ENCODE data around the gene ACOT7.

ACOT7 gene

GRCh38 chr1:6342056-6342455, 51.5 kb downstream of the ACOT7 start:
- TF ChIP-seq CTCF (IDR thresholded peaks at IDR 0.05; ENCODE audit: insufficient read depth, low read length): no peak
- no peak for TF ChIP-seq GABPA (IDR thresholded peaks at IDR 0.05; ENCODE audit: low read depth)
- no peak for TF ChIP-seq POLR2AphosphoS5 (IDR thresholded peaks at IDR 0.05; ENCODE audit: low read depth)
- 0 out of 2 replicates have a peak, but pooled peaks have one; percentile 10 for TF ChIP-seq SPI1 (IDR thresholded peaks at IDR 0.05; ENCODE audit: borderline replicate concordance, low read depth)
- TF ChIP-seq, protein P1, sequence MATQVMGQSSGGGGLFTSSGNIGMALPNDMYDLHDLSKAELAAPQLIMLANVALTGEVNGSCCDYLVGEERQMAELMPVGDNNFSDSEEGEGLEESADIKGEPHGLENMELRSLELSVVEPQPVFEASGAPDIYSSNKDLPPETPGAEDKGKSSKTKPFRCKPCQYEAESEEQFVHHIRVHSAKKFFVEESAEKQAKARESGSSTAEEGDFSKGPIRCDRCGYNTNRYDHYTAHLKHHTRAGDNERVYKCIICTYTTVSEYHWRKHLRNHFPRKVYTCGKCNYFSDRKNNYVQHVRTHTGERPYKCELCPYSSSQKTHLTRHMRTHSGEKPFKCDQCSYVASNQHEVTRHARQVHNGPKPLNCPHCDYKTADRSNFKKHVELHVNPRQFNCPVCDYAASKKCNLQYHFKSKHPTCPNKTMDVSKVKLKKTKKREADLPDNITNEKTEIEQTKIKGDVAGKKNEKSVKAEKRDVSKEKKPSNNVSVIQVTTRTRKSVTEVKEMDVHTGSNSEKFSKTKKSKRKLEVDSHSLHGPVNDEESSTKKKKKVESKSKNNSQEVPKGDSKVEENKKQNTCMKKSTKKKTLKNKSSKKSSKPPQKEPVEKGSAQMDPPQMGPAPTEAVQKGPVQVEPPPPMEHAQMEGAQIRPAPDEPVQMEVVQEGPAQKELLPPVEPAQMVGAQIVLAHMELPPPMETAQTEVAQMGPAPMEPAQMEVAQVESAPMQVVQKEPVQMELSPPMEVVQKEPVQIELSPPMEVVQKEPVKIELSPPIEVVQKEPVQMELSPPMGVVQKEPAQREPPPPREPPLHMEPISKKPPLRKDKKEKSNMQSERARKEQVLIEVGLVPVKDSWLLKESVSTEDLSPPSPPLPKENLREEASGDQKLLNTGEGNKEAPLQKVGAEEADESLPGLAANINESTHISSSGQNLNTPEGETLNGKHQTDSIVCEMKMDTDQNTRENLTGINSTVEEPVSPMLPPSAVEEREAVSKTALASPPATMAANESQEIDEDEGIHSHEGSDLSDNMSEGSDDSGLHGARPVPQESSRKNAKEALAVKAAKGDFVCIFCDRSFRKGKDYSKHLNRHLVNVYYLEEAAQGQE (IDR thresholded peaks at IDR 0.05; ENCODE audit: insufficient replicate concordance, low read depth): no peak
- Histone ChIP-seq H3K27me3 (ENCODE audit: insufficient read depth, poor library complexity, severe bottlenecking) (no peaks in the 10 kb centered on the region), H3K4me3 (replicated peaks; ENCODE audit: insufficient read depth, low read length) (no peak overlapping the region), H3K27ac (replicated peaks) (no peak overlapping the region)
- DNase-seq (ENCODE audit: low read depth in 1 of 2, low spot score in 1 of 2): peak; percentile 39 to 50

DNA sequence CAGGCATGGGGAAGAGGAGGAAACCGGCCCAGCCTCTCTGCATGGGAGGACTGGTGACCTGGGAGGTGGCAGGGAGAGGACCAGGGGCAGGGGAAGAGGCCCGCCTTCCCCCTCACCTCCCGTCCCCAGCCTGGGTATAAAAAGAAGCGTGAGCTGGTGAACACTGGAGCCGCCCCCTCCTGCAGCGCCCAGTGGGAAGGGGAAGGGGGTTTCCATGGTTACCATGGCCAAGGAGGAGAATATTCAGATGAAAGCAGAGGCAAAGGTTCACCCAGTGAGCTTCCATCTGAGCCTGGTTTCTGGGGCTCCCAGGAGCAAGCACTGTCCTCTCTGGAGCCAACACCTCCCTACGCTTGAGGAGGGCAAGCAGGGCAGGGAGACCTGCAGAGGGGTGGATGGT, 54.9 kb downstream of the ACOT7 start:
- TF ChIP-seq, protein P1 (IDR thresholded peaks at IDR 0.05; ENCODE audit: insufficient replicate concordance, low read depth): no peak
- TF ChIP-seq CTCF (IDR thresholded peaks at IDR 0.05; ENCODE audit: insufficient read depth, low read length) (no peak), POLR2AphosphoS5 (IDR thresholded peaks at IDR 0.05; ENCODE audit: low read depth) (no peak), SPI1 (IDR thresholded peaks at IDR 0.05; ENCODE audit: borderline replicate concordance, low read depth) (no peak), GABPA (IDR thresholded peaks at IDR 0.05; ENCODE audit: low read depth) (no peak)
- H3K27ac ChIP-seq (replicated peaks): no peak overlapping the region
- H3K4me3 ChIP-seq (replicated peaks; ENCODE audit: insufficient read depth, low read length): no peak overlapping the region
- no peaks in the 10 kb centered on the region for H3K27me3 ChIP-seq (ENCODE audit: insufficient read depth, poor library complexity, severe bottlenecking)
- DNase-seq (ENCODE audit: low read depth in 1 of 2, low spot score in 1 of 2): no peak

- Histone ChIP-seq H3K27ac (replicated peaks) (no peak overlapping the region), H3K4me3 (replicated peaks; ENCODE audit: insufficient read depth, low read length) (no peak overlapping the region), H3K27me3 (ENCODE audit: insufficient read depth, poor library complexity, severe bottlenecking) (no peaks in the 10 kb centered on the region)
- no peak for DNase-seq (ENCODE audit: low read depth in 1 of 2, low spot score in 1 of 2)
- TF ChIP-seq POLR2AphosphoS5 (IDR thresholded peaks at IDR 0.05; ENCODE audit: low read depth): no peak
Measured at GRCh38 chr1:6336776-6337622, 56.6 kb downstream of the ACOT7 start.

DNA sequence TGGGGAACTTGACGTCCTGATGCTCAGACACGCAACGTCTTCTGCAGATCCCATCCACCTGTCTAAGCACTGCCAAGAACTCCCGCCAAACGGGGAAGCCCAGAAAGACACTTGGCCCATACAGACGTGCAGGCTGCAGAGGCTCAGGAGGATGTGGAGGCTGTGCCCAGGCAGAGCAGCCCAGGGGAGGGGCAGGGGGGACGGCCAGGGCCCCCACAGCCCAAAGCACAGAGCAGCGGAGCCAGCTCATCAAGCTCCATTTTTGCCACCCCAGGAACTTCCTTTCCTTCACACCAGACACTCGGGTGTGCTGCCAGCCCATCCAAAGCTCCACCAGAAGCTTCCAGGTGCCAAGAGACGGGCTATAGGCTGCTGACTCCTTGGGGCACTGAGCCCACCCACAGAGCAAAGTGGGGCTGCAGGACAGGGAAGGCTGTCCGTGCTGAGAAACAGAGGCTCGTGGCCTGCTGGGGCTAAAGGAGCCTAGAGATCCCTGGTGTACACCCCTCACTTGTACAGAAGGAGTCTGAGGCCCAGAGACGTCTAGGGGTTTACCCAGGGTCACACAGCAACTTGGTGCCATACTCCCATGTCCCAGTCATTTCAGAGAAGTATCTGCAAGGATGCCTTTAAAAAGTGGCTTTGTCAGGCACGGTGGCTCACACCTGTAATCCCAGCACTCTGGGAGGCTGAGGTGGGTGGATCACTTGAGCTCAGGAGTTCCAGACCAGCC, 59.1 kb downstream of the ACOT7 start:
- H3K27ac ChIP-seq (replicated peaks): no peak overlapping the region
- TF ChIP-seq, protein P1 (IDR thresholded peaks at IDR 0.05; ENCODE audit: insufficient replicate concordance, low read depth): no peak
- TF ChIP-seq POLR2AphosphoS5 (IDR thresholded peaks at IDR 0.05; ENCODE audit: low read depth): no peak
- TF ChIP-seq CTCF (IDR thresholded peaks at IDR 0.05; ENCODE audit: insufficient read depth, low read length): no peak
- TF ChIP-seq SPI1 (IDR thresholded peaks at IDR 0.05; ENCODE audit: borderline replicate concordance, low read depth): no peak
- no peak for TF ChIP-seq GABPA (IDR thresholded peaks at IDR 0.05; ENCODE audit: low read depth)
- H3K27me3 ChIP-seq (ENCODE audit: insufficient read depth, poor library complexity, severe bottlenecking): no peaks in the 10 kb centered on the region
- no peak for DNase-seq (ENCODE audit: low read depth in 1 of 2, low spot score in 1 of 2)
- no peak overlapping the region for H3K4me3 ChIP-seq (replicated peaks; ENCODE audit: insufficient read depth, low read length)

Measured in HL-60 (cell line).